Psoas muscle (tissue), 8 donors: ENCODE results near the gene RASA3. TPM values are rescaled to one million over a fixed set of nuclear protein-coding genes. Genes with fewer than 3 reads are reported as not detected.

Source experiments
- ATAC-seq, 4 donors: fragments of 200-7000 bp; cut with Tn5 transposase; one replicate each; pipeline ENCODE4 v1.9.1; 2020; ENCODE audit warnings: moderate library complexity in 3 of 4, mild to moderate bottlenecking in 2 of 4
- DNase-seq, 2 donors: peaks; one replicate each; pipeline ENCODE4 v3.0.0-alpha.2; 2020
- H3K27ac ChIP-seq: fragments of 200-600 bp; one replicate; pipeline ENCODE4 v1.8.0; 2022
- H3K27me3 ChIP-seq, 3 donors: fragments of 200-600 bp in 1 of 3; one replicate each; pipeline versions ENCODE4 v1.6.1 to v1.8.0; 2013 to 2022; ENCODE audit warnings: low read length in 2 of 3, mild to moderate bottlenecking in 2 of 3, moderate library complexity in 1 of 3; ENCODE audit not compliant: insufficient read depth in 3 of 3
- H3K36me3 ChIP-seq, 2 donors: fragments of 200-600 bp in 1 of 2; one replicate each; pipeline versions ENCODE4 v1.6.1 to v1.8.0; 2013 to 2022; ENCODE audit warnings: low read depth in 1 of 2, mild to moderate bottlenecking in 1 of 2, moderate library complexity in 1 of 2; ENCODE audit not compliant: insufficient read depth in 1 of 2
- H3K4me1 ChIP-seq: fragments of 200-600 bp; one replicate; pipeline ENCODE4 v1.8.0; 2022
- H3K4me3 ChIP-seq: fragments of 200-600 bp; one replicate; pipeline ENCODE4 v1.8.0; 2022; ENCODE audit warnings: mild to moderate bottlenecking
- H3K9me3 ChIP-seq: fragments of 200-600 bp; one replicate; pipeline ENCODE4 v1.8.0; 2022
- WGBS, 3 donors: extraction: QIAGEN DNeasy Blood & Tissue Kit; methylation state at CpG; one replicate each; pipeline versions ENCODE4 v1.1.6 to v1.1.7; 2013; 5-methylcytosine and 5-hydroxymethylcytosine counted together
- intact Hi-C, 2 donors: fragments of 100-400 bp; cut with DNase I; formaldehyde crosslinking; loops; one replicate each; pipeline versions ENCODE4 v1.11.0 to v1.14.2; 2022
- polyA plus RNA-seq, 3 donors: library from polyadenylated mRNA; stranded (reverse); fragments of 200-250 nt; gene quantifications; one replicate each; pipeline ENCODE4 v1.2.3, GENCODE V29; 2013
- total RNA-seq, 4 donors: library from RNA; stranded (reverse); fragmentation: NEBNext Ultra II Directional in 2 of 4; extraction: Animal tissue kit (Norgen Biotek cat#: 25700) in 2 of 4; gene quantifications; one replicate each; pipeline versions ENCODE4 v1.2.1 to v1.2.4, GENCODE V29; 2021 to 2023
- TF ChIP-seq, protein P1 (sequence below): fragments of 200-600 bp; IDR thresholded peaks from one replicate; pipeline ENCODE4 v1.8.0; 2022; ENCODE audit warnings: antibody characterized with exemption
- donor health status: healthy with polysubstance abuse.
- donor health status: DM: no; HTN: no; CAD: no; lungs with moderate emphysema.
- donor health status: Bipolar disorder and iron deficiency.
- donor health status: healthy.
- donor health status: DM: yes; HTN: yes; CAD: no.
- donor health status: DM: no; HTN: no; CAD: no.
- donor health status: DM: no; HTN: no; CAD: no.
- donor health status: DM: yes; HTN: yes; CAD: no.

Gene RASA3
- total and polyA plus RNA-seq, 7 donors: 4.8 to 24.4 (median 13.1) TPM

DNA sequence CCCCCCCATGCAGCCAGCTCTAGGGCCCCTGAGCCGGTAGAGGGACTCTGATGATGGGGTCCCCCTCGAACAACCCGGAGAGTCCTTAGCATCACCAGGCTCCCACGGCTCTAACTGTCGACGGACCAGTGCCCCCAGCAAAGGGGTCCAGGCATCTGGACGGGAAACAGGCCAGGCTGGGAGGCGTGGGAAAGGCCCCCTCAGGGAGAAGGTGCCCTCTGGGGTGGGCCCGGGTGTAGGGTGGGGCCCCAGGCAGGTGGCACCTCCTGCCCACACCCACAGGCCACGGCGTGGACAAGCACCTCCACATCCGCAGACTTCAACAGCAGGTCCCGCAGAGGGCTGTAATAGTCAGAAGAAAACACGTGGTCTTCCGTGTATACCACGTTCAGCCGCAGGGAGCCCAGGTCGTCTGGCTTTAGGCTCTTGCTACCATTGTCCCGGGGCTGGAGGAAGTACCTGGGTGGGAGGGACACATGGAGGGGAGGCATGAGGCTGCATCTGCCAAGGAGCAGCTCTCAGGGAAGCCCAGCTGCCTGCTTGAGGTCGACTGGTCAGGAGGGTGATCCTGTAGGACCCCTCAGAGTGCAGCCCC lies 113.9 kb downstream of the RASA3 start:
- Histone ChIP-seq H3K27ac (no peak overlapping the region), H3K27me3 (no peaks in the 10 kb centered on the region), H3K9me3 (no peaks in the 10 kb centered on the region), H3K36me3 (peaks cover 0 to 83% of the 10 kb centered on the region in 2 donors), H3K4me3 (no peak overlapping the region), H3K4me1 (no peaks in the 10 kb centered on the region)
- TF ChIP-seq, protein P1, sequence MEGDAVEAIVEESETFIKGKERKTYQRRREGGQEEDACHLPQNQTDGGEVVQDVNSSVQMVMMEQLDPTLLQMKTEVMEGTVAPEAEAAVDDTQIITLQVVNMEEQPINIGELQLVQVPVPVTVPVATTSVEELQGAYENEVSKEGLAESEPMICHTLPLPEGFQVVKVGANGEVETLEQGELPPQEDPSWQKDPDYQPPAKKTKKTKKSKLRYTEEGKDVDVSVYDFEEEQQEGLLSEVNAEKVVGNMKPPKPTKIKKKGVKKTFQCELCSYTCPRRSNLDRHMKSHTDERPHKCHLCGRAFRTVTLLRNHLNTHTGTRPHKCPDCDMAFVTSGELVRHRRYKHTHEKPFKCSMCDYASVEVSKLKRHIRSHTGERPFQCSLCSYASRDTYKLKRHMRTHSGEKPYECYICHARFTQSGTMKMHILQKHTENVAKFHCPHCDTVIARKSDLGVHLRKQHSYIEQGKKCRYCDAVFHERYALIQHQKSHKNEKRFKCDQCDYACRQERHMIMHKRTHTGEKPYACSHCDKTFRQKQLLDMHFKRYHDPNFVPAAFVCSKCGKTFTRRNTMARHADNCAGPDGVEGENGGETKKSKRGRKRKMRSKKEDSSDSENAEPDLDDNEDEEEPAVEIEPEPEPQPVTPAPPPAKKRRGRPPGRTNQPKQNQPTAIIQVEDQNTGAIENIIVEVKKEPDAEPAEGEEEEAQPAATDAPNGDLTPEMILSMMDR: no peak
- WGBS, 3 donors: 86 to 92% (median 87%) methylated on average over 20 of the region's 20 CpGs
- intact Hi-C loops: no loop called here
- DNase-seq: peak in 1 of 2 donors; percentile 12
- ATAC-seq: no peak

DNA sequence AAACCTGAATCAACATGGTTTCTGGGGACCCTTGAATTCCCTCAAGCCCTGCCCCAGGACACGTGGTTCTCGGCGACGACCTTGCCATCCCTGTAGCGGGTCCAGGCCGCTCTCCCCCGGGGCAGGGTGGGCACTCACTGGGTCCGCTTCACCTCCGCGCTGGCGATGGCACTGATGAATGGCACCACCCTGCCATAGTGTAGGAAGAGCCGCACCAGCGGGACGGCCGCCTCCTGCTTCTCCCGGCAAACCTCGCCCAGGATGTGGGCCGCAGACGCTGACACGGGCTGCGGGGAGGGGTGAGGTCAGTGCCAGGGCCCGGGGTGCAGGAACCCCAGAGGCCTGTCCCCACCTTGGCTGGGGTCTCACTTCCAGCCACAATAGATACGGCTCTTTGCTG lies 114.5 kb downstream of the RASA3 start:
- Histone ChIP-seq H3K9me3 (no peaks in the 10 kb centered on the region), H3K27ac (no peak overlapping the region), H3K4me3 (no peak overlapping the region), H3K27me3 (no peaks in the 10 kb centered on the region), H3K4me1 (no peaks in the 10 kb centered on the region), H3K36me3 (peaks cover 0 to 77% of the 10 kb centered on the region in 2 donors)
- 94 to 96% (median 95%) methylated on average over 23 of the region's 23 CpGs for WGBS, 3 donors
- DNase-seq (peak in 1 of 2 donors; percentile 11), ATAC-seq (no peak)
- TF ChIP-seq, protein P1: no peak
- intact Hi-C loops: no loop called here

DNA sequence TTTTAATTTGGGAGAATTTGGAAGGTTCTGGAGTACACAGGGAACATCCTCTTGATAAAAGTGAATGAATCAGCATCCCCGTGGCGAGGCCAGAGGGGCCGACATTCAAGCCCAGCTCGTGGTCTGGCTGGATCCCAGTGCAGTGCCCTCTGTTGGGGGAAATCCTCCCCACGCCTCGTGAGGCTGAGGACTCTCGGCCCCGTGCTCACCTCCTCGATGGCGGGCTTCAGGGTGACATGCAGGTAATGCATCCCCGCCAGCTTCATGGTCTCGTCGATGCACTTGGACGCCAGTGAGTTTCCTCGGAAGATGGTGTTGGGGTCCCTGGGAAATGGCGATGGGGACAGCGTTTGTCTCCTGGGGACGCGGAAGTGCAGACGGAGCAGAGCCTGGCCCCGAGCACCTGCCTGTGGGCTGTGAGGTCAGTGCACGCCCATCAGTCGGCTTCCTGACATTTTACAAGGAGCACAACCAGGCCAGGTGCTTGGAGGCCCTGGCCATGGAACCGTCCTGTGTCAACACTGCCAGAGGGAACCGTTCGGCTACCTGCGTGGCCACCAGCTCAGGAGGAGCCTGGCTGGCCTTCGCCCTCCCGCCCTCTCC lies 115.3 kb downstream of the RASA3 start:
- Histone ChIP-seq H3K4me1 (no peaks in the 10 kb centered on the region), H3K4me3 (no peak overlapping the region), H3K27me3 (no peaks in the 10 kb centered on the region), H3K27ac (no peak overlapping the region), H3K36me3 (peaks cover 0 to 71% of the 10 kb centered on the region in 2 donors), H3K9me3 (no peaks in the 10 kb centered on the region)
- DNase-seq (peak in 1 of 2 donors; percentile 16), ATAC-seq (peak in 3 of 4 donors; percentile 29 to 43 (median 40))
- intact Hi-C loops: no loop called here
- 85 to 88% (median 87%) methylated on average over 29 of the region's 29 CpGs for WGBS, 3 donors
- TF ChIP-seq, protein P1: no peak

DNA sequence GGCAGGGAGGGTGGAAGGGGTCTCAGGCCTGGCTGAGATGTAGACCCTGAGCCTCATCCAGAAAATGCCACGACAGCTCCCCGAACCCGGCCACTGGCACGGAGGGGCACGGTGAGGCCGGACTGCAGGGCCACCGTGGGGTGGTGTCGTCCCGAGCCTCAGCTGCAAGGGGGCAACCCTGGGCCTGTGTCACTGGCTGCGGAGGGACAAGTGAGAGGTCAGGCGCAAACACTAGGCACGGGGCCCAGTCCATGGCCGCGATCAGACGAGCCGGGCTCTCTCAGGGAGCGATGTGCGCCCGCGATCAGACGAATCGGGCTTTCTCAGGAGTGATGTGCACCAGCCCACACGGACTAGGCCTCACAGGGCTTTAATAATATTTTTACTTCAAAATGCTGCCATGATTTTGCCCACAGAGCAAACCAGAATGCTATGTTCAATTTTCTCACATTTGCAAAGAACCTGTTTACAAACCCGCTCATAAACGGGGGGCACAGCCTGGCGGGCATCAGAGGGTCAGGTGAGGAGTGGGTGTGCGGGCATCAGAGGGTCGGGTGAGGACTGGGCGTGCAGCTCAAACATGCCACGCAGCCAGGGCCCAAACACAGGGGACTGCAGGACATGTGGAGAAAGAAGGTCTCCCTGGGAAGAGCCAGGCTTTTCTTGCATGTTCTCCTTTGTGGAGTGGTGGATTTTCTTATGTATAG lies 115.9 kb downstream of the RASA3 start:
- DNase-seq: peak in 1 of 2 donors; percentile 15

More for the DNA sequence above, 115.9 kb downstream of the RASA3 start:
- no peak overlapping the region for H3K27ac ChIP-seq
- H3K4me3 ChIP-seq: no peak overlapping the region
- no peaks in the 10 kb centered on the region for H3K4me1 ChIP-seq
- H3K36me3 ChIP-seq: peaks cover 0 to 71% of the 10 kb centered on the region in 2 donors
- 92 to 96% (median 93%) methylated on average over 30 of the region's 30 CpGs for WGBS, 3 donors
- no peaks in the 10 kb centered on the region for H3K9me3 ChIP-seq
- intact Hi-C loops: no loop called here
- H3K27me3 ChIP-seq: no peaks in the 10 kb centered on the region
- TF ChIP-seq, protein P1: no peak
- no peak for ATAC-seq
